ENCODE measurements around the gene LIG1. TPM values are rescaled to one million over a fixed set of nuclear protein-coding genes. Genes with fewer than 3 reads are reported as not detected.

LIG1 gene
- total RNA-seq, 4 donors from 2014 or later = 17.7 to 33.3 (median 26.7) TPM

DNA sequence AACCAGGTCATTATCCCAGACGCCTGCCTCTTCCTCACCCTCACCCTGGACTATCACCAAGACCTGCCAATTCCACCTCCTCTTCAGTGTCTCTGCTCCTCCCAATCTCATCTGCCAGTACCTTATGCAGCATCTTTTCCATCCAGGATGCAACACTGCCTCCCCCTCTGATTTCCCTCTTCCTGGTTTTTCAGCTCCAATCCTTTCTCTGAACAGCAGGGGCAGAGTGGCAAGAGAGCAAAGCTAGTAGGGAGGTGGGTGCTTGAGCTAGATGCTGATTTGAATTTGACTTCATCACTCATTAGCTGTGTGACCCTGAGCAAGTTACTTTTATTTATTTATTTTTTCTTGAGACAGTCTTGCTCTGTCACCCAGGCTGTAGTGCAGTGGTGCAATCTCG lies 100.7 kb downstream of the LIG1 start:
- WGBS, 2 donors = 70 to 82% methylated on average over 2 of the region's 2 CpGs
- Histone ChIP-seq H3K4me3 (replicated peaks in 1 of 3) (no peak overlapping the region), H3K27ac (no peak overlapping the region), H3K9me3 (no peaks in the 10 kb centered on the region), H3K4me1 (no peaks in the 10 kb centered on the region), H3K36me3 (no peaks in the 10 kb centered on the region), H3K27me3 (no peaks in the 10 kb centered on the region)
- intact Hi-C loops (cut with DNase I) = no loop called here
- DNase-seq = no peak
- TF ChIP-seq POLR2A (IDR thresholded peaks at IDR 0.05) = no peak
- TF ChIP-seq, protein P1, sequence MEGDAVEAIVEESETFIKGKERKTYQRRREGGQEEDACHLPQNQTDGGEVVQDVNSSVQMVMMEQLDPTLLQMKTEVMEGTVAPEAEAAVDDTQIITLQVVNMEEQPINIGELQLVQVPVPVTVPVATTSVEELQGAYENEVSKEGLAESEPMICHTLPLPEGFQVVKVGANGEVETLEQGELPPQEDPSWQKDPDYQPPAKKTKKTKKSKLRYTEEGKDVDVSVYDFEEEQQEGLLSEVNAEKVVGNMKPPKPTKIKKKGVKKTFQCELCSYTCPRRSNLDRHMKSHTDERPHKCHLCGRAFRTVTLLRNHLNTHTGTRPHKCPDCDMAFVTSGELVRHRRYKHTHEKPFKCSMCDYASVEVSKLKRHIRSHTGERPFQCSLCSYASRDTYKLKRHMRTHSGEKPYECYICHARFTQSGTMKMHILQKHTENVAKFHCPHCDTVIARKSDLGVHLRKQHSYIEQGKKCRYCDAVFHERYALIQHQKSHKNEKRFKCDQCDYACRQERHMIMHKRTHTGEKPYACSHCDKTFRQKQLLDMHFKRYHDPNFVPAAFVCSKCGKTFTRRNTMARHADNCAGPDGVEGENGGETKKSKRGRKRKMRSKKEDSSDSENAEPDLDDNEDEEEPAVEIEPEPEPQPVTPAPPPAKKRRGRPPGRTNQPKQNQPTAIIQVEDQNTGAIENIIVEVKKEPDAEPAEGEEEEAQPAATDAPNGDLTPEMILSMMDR (IDR thresholded peaks at IDR 0.05) = no peak

Other genes starting within 250 kb of the LIG1 start
- gene BSPH1, start 178.2 kb downstream of the LIG1 start, total RNA-seq = not detected
- gene ELSPBP1, start 175.7 kb downstream of the LIG1 start, total RNA-seq = not detected
- not detected for gene CABP5, start 126.3 kb downstream of the LIG1 start, total RNA-seq
- gene PLA2G4C, start 59.5 kb downstream of the LIG1 start, total RNA-seq = 10 to 100 TPM in 2 of 4 donors, 1 to 10 TPM in 2; 4.8 to 17.7 (median 10.5) TPM
- gene ZSWIM9, start 336 bp upstream of the LIG1 start, total RNA-seq = 1 to 10 TPM; 4.2 to 6.1 (median 5.4) TPM
- gene CARD8, start 85.6 kb upstream of the LIG1 start, total RNA-seq = 10 to 100 TPM; 37.0 to 58.9 (median 57.7) TPM
- gene ZNF114, start 99.7 kb upstream of the LIG1 start, total RNA-seq = 10 to 100 TPM in 1 of 4 donors, 1 to 10 TPM in 3; 5.3 to 11.7 (median 6.1) TPM
- gene EMP3, start 155.2 kb upstream of the LIG1 start, total RNA-seq = 10 to 100 TPM; 14.0 to 19.3 (median 14.9) TPM
- gene TMEM143, start 193.6 kb upstream of the LIG1 start, total RNA-seq = 10 to 100 TPM in 1 of 4 donors, 1 to 10 TPM in 3; 6.3 to 12.6 (median 9.2) TPM
- gene SYNGR4, start 194.0 kb upstream of the LIG1 start, total RNA-seq = not detected
- gene KDELR1, start 221.2 kb upstream of the LIG1 start, total RNA-seq = 100 to 1,000 TPM; 121 to 160 (median 141) TPM
- 1 to 10 TPM in 1 of 4 donors, under 1 TPM in 3; 0.56 to 2.2 (median 0.84) TPM for gene GRIN2D, start 223.3 kb upstream of the LIG1 start, total RNA-seq